Activated naive CD4-positive, alpha-beta T cell treated with anti-CD3 and anti-CD28 coated beads, Interleukin-2, amount 10 ng/mL, durations not matched to agents 7 days and 5 days (primary cell): ENCODE measurements around the gene MEGF6.

Experiments used
- CTCF ChIA-PET: fragments of 350-600 bp; sonication (Branson Sonifier 250); formaldehyde crosslinking; loops from one replicate; lab custom pipeline; 2021; ENCODE audit warnings: antibody characterized with exemption; lab: Charles Lee
- DNase-seq: peaks from one replicate; pipeline ENCODE4 v3.0.0-alpha.2; 2020
- H3K27ac Mint-ChIP-seq: one replicate; pipeline ENCODE4 v1.8.0; 2021; ENCODE audit warnings: mild to moderate bottlenecking, moderate library complexity, mixed read lengths
- H3K27me3 Mint-ChIP-seq: one replicate; pipeline ENCODE4 v1.8.0; 2021; ENCODE audit warnings: mild to moderate bottlenecking, mixed read lengths
- H3K36me3 Mint-ChIP-seq: one replicate; pipeline ENCODE4 v1.8.0; 2021; ENCODE audit warnings: mixed read lengths
- H3K4me1 Mint-ChIP-seq: one replicate; pipeline ENCODE4 v1.8.0; 2021; ENCODE audit warnings: mixed read lengths
- H3K4me3 Mint-ChIP-seq: one replicate; pipeline ENCODE4 v1.8.0; 2021; ENCODE audit warnings: mild to moderate bottlenecking, moderate library complexity, mixed read lengths
- H3K9me3 Mint-ChIP-seq: one replicate; pipeline ENCODE4 v1.8.0; 2021; ENCODE audit warnings: mixed read lengths

Gene MEGF6

DNA sequence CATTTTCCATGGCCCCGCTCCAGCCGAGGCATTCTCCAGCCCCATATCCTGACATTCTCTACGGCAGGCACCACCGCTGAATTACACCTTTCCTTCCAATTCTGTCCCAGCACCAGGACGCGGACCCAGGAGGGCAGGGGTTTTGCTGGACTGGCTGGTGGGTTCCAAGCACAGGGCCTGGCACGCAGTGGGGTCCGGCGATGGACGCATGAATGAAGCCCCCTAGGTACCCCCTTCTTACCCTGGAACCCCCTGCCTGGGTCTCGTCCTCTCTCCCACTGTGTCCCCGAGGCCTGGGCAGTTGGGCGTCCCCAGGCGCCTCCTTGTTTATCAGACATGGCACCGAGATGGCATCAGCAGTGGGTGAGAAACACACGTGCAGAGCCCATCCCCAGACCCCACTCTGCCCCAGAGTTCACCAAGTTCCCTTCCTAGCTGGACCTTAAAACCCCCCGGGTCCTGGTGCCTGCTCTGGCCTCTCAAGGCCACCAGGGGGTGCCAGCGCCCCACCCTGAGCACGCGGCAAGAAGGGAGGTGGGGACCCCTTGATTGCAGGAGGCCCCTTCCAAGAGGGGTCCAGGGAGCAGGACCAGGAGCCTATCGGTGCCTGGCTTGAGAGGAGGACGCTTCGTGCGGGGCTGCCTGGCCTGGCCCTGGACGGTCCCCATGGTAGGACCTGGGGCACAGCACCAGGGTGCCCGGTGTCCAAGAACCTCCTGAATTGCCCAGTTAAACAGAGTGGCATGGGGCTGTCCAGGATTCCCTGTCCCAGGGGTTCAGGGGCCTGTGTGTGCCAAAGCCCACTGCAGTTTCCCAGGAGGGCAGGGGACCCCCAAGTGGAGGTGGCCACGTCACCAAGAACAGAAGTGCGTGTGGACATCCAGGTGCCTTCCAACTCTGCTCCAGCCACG is 46.1 kb downstream of the MEGF6 start:
- Mint-ChIP-seq H3K27ac (no peak overlapping the region), H3K4me1 (no peaks in the 10 kb centered on the region), H3K27me3 (no peaks in the 10 kb centered on the region), H3K36me3 (no peaks in the 10 kb centered on the region), H3K4me3 (no peak overlapping the region), H3K9me3 (no peaks in the 10 kb centered on the region)
- peak; percentile 48 for DNase-seq
- CTCF ChIA-PET, result interaction anchor here (0.6 to 3.9 kb wide), 4 partner anchors 31 to 159 kb away, joined by 3 to 38 read pairs (median 4); no protein-coding TSS in a partner anchor

DNA sequence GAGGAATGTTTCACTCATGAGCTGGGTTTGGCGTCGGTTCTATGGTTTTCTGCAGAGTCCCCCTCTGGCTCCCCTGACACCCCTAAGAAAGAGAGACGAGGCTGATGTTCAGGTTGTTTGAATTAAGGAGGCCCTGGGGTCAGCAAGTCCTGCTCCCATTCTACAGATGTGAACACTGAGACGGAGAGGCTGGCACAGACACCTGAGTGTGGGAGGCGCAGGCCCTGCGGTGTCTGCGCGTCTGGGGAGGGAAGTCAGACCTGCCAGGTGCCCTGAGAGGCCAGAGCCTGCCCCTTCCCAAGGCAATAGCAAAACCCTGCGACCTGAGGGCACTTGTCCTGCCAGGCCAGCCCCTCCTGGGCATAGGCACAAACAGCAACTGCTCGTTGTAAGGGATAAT is 47.7 kb downstream of the MEGF6 start:
- Mint-ChIP-seq H3K9me3 (no peaks in the 10 kb centered on the region), H3K4me3 (no peak overlapping the region), H3K27me3 (no peaks in the 10 kb centered on the region), H3K4me1 (no peaks in the 10 kb centered on the region), H3K36me3 (no peaks in the 10 kb centered on the region), H3K27ac (no peak overlapping the region)
- CTCF ChIA-PET, result interaction anchor here (3.9 kb wide), 1 partner anchor 57 kb away, joined by 38 read pairs; no protein-coding TSS in a partner anchor
- no peak for DNase-seq

DNA sequence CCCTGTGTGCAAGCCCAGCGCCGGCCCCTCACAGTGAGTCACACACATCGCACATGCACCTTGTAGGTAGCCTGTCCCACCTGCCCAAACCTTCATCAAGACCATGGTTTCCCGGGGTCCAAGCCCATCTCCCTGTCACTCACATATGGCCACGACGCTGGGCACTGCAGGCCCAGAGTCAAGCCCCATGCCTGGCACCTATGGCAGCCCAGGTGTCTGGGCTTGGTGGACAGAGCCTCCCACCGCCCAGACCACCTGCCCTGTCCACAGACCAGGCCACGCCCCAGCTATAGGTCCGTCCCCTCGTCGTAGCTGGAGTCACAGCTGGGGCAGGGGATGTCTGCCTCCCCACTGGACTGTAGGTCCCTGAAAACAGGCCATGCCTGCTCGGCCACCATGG is 48.2 kb downstream of the MEGF6 start:
- Mint-ChIP-seq H3K27me3 (no peaks in the 10 kb centered on the region), H3K4me1 (no peaks in the 10 kb centered on the region), H3K9me3 (no peaks in the 10 kb centered on the region), H3K27ac (no peak overlapping the region), H3K4me3 (no peak overlapping the region), H3K36me3 (no peaks in the 10 kb centered on the region)
- no peak for DNase-seq
- CTCF ChIA-PET, result interaction anchor here (3.9 kb wide), 1 partner anchor 57 kb away, joined by 38 read pairs; no protein-coding TSS in a partner anchor

DNA sequence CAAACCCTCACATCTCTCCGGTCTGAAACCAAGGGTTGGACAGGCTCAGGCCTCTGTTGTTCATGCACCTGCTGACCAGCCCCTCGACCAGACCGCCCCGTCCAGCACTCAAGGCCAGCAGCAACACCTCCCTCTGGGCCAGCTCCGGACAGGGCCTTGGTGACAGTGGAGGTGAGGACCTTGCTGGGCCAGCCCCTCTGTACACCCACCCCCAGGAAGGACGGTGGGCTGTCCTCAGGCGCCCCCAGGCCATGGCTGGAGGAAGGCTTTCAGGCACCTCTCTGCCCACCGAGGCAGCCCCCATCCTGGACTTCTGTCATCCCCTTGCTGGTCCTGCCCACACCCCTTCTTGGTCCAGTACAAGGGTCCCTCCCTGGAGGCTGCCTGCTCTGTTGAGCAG is 48.6 kb downstream of the MEGF6 start:
- CTCF ChIA-PET, result interaction anchor here (3.9 kb wide), 1 partner anchor 58 kb away, joined by 38 read pairs; no protein-coding TSS in a partner anchor
- DNase-seq, result no peak
- Mint-ChIP-seq H3K36me3 (no peaks in the 10 kb centered on the region), H3K27ac (no peak overlapping the region), H3K9me3 (no peaks in the 10 kb centered on the region), H3K4me1 (no peaks in the 10 kb centered on the region), H3K4me3 (no peak overlapping the region), H3K27me3 (no peaks in the 10 kb centered on the region)

DNA sequence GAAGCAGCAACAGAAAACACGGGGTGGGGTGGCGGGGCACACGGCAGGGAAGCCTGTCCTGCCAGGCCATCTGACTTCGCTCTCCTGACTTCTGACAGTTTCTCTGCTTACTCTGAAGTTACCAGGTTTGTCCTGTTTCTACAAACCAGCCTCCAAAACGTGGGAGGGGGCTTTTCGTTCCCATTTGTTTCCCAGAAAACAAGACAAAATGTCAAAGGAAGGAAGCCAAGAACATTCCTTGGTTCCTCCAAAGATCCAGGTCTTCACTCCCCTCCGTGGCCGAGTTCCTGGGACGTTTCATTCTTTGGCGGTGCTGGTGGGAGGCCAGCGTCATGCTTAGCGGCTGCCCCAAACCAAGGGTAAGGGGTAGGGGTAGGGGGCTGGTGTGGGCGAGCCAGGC is 49.6 kb downstream of the MEGF6 start:
- CTCF ChIA-PET, result no interaction called here
- no peaks in the 10 kb centered on the region for H3K9me3 Mint-ChIP-seq
- H3K36me3 Mint-ChIP-seq, result no peaks in the 10 kb centered on the region
- H3K27ac Mint-ChIP-seq, result no peak overlapping the region
- no peaks in the 10 kb centered on the region for H3K27me3 Mint-ChIP-seq
- no peak for DNase-seq
- no peaks in the 10 kb centered on the region for H3K4me1 Mint-ChIP-seq
- H3K4me3 Mint-ChIP-seq, result no peak overlapping the region

DNA sequence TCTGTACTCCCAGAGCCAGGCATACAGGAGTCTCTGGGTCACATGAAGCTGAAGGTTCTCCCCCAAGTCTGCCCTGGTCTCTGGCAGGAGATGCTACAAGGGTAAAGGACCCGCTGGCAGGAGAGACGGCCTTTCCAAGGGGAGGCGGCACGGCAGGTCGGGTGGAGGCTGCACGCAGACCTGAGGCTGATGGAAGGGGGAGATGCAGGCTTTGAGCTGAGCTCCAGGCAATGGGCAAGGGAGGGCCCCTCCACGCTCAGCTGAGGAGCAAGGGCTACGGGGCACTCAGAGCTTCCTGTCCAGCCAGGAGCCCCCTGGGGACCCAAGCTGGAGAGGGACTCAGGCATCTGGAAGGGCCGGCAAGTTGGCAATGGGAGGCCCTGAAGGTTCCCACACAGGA is 50.3 kb downstream of the MEGF6 start:
- CTCF ChIA-PET, result no interaction called here

DNA sequence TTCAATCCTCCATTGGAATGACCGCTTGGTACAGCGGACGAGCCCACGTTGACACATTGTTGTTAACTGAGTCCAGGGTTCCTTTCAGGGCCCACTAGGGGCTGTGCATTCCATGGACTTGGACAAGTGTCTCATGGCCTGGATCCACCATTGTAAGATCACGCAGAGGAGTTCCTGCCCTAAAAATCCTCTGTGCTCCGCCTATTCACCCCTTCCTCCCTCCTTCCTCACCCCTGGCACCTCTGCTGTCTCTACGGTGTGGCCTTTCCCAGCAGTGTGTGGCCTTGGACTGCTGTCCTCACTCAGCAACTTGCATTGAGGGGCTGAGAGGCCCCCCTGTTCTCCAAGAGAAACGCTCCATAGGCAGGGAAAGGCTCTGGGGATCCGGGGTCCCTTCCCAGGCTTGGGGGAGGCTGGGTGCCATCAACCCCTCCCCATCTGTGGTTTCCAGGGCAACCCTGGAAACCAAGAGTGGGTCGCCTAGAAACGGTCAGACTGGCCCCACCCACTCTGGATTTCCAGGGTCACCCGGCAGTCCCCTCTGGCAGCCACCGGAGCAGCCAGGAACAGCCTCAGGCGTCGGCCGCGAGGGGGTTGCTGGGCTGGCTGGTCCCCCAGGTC is 50.9 kb downstream of the MEGF6 start:
- no peaks in the 10 kb centered on the region for H3K36me3 Mint-ChIP-seq
- no peaks in the 10 kb centered on the region for H3K27me3 Mint-ChIP-seq
- H3K4me3 Mint-ChIP-seq, result no peak overlapping the region
- CTCF ChIA-PET, result no interaction called here
- no peaks in the 10 kb centered on the region for H3K4me1 Mint-ChIP-seq
- H3K9me3 Mint-ChIP-seq, result no peaks in the 10 kb centered on the region
- DNase-seq, result no peak
- no peak overlapping the region for H3K27ac Mint-ChIP-seq

More for the DNA sequence above, 50.3 kb downstream of the MEGF6 start:
- Mint-ChIP-seq H3K27me3 (no peaks in the 10 kb centered on the region), H3K4me3 (no peak overlapping the region), H3K4me1 (no peaks in the 10 kb centered on the region), H3K9me3 (no peaks in the 10 kb centered on the region), H3K27ac (no peak overlapping the region), H3K36me3 (no peaks in the 10 kb centered on the region)
- DNase-seq, result no peak

DNA sequence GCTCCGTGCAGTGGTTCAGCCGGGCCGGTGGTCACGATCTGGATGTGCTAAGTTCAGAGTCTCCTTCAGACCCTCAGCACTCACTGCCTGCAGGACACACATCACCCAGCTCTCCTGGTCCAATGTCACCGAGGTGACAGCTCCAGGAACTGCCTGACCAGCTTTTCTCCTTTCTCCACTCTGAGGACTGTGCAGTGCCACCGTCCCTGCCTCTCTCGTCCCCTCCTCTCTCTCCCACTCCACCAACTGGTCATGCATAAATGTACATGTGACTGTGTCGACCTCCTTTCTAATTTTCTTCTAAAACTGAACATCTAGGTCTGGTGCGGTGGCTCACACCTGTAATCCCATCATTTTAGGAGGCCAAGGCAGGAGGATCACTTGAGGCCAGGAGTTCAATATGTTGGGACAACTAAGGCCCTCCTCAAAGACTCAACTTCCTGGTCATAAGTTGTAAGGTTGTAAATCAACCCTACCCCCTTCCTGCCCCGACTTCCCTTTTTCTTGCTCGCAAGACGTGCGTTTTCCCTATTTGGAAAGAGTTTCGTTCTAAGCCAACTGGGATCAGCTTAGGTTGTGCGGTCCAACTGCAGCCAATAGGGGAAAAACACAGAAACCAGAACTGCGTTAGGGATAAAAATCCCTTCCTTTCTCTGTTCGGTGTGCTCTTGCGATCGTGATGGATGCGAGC is 53.1 kb downstream of the MEGF6 start:
- Mint-ChIP-seq H3K9me3 (no peaks in the 10 kb centered on the region), H3K36me3 (no peaks in the 10 kb centered on the region), H3K4me3 (no peak overlapping the region), H3K27me3 (no peaks in the 10 kb centered on the region), H3K4me1 (no peaks in the 10 kb centered on the region), H3K27ac (no peak overlapping the region)
- CTCF ChIA-PET, result no interaction called here
- no peak for DNase-seq

DNA sequence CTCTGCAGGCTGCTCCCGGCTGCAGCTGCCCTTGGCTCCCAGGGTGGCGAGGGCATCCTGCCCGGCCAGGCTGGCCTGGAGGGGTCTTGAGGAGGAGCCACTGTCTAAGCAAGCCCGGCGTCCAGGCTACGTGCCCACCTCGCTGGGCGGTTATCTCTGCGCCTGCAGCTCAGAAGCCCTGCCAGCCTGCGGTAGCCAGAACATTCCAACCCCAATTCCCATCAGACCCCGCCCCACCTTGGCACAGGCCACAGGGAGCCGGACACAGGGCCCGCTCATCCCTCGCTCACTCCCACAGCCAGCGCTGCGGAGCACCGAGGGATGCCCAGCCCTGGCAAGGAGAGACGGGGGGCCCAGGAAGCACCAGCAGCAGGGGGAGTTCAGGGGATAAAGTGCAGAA is 53.9 kb downstream of the MEGF6 start:
- H3K4me3 Mint-ChIP-seq, result no peak overlapping the region
- H3K9me3 Mint-ChIP-seq, result no peaks in the 10 kb centered on the region
- no peak overlapping the region for H3K27ac Mint-ChIP-seq
- CTCF ChIA-PET, result no interaction called here
- no peak for DNase-seq
- no peaks in the 10 kb centered on the region for H3K27me3 Mint-ChIP-seq
- no peaks in the 10 kb centered on the region for H3K4me1 Mint-ChIP-seq
- no peaks in the 10 kb centered on the region for H3K36me3 Mint-ChIP-seq

DNA sequence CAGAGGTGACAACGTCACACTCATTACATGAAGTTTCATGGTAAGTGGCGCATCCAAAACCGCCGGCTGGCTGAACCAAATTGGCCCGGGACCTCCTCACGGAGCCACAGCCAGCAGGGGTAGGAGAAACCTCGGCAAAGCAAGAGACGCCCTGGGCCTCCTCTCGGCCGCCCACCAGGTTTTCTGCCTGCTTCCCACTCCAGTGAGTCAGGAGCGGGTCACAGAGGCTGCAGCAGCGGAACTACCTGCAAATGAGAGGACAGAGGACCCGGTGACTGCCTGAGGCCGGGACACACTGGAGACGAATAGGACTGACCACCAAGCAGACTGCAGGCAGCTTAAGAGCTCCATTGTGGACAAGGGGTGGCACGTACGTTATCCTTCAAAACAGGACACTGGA is 55.0 kb downstream of the MEGF6 start:
- Mint-ChIP-seq H3K4me3 (no peak overlapping the region), H3K27me3 (no peaks in the 10 kb centered on the region), H3K36me3 (no peaks in the 10 kb centered on the region), H3K27ac (no peak overlapping the region), H3K4me1 (no peaks in the 10 kb centered on the region), H3K9me3 (no peaks in the 10 kb centered on the region)
- DNase-seq, result no peak
- CTCF ChIA-PET, result no interaction called here

DNA sequence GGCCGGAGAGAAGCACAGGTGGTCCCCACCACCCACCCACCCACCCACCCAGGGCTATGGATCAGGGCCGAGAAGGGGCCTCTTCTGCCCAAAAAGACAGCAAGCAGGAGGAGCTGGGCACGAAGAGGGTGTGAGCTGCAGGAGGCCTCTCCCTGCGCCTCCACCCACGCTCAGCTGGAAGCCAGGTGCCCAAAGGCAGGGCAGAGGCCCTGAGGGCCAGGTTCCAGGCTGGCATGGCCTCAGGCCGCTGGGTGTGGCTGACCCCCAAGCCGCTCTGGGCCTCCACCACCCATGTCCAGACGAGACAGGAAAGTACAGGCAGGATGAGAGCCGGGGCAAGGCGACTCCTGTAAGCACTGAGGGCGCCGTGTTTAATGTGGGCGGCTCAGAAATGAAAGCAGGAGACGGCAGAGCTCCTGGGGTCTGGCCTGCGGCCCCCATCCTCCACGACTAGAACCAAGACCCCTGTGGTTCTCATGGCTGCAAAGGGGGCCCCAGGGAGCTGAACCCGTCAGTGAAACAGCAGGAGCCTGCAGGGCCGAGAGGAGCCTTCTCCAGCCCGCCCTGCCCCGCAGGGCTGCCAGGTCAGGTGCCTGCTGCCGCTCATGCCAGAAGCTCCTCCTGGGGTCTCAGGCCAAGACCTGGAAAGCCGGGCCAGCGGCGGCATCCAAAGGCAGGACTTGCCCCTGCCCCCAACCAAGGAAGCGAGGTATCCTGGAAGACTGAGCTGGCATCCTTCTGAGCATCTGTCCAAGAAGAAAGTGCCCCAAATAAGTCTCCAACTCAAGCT is 56.0 kb downstream of the MEGF6 start:
- DNase-seq, result no peak
- Mint-ChIP-seq H3K4me3 (no peak overlapping the region), H3K36me3 (no peaks in the 10 kb centered on the region), H3K9me3 (no peaks in the 10 kb centered on the region), H3K27me3 (no peaks in the 10 kb centered on the region), H3K27ac (peak overlapping the region; percentile 65), H3K4me1 (no peaks in the 10 kb centered on the region)
- CTCF ChIA-PET, result no interaction called here

DNA sequence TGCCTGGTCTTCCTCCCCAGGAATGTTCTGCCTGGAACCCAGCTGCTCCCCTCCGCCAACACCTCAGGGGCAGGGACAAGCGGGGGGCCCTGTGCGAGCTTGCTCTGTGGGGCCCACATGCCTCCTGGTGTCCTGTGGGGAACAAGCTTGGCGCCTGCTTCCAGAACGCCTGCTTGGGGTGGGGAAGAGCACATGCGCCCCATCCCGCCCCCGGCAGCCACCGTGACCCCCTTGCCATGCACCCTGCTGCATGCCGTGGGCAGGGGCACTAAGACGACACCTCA is 57.4 kb downstream of the MEGF6 start:
- Mint-ChIP-seq H3K4me3 (no peak overlapping the region), H3K27me3 (no peaks in the 10 kb centered on the region), H3K36me3 (no peaks in the 10 kb centered on the region), H3K4me1 (no peaks in the 10 kb centered on the region), H3K9me3 (no peaks in the 10 kb centered on the region), H3K27ac (no peak overlapping the region)
- CTCF ChIA-PET, result no interaction called here
- DNase-seq, result no peak

DNA sequence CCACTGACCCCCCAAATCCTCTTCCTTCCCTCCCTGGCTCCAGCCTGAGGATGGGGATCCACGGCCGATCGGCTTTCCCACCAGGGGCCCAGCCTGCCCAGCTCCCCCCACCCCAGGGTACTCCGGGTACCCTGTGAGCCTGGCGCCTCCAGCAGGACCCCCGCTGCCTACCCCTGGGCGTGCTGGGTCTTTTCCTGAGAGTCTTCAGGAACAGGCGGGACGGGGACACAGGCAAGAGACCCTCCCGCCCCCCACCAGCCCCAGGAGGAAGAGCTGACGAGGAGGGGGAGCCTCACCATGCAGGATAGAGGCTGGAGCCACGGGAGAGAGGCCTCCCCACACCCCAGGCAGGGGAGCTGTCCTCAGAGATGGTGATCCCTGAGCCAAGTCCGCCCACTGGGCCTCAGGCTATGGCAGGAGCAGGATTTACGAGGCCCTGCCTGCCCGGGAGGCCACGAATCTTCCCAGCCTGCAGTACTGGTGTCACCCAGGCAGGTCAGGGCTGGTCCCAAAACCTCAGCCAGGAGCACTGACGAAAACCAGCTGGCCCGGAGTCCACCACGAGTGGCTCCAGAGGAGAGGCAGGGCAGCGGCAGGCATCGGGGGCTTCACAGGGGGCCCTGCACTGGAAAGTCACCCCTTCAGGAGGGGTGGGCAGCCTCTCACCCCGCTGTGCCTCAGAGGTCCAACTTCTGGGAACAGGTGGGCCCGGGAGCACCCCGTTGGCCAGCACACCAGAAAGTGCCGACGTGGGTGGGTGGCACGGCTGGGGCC is 58.0 kb downstream of the MEGF6 start:
- Mint-ChIP-seq H3K27me3 (no peaks in the 10 kb centered on the region), H3K4me3 (no peak overlapping the region), H3K27ac (no peak overlapping the region), H3K36me3 (no peaks in the 10 kb centered on the region), H3K9me3 (no peaks in the 10 kb centered on the region), H3K4me1 (no peaks in the 10 kb centered on the region)
- no peak for DNase-seq
- CTCF ChIA-PET, result no interaction called here
